HG03432 (cell line): ENCODE data around the gene ZYG11B.
"Not testable (repeated sequence)": the region's sequence is repeated elsewhere in the genome, so short reads cannot be mapped to it uniquely, and the experiment has no call there.

Experiments
- ATAC-seq: cut with Tn5 transposase; IDR thresholded peaks from one replicate; pipeline ENCODE4 v1.9.1; 2021; ENCODE audit warnings: mild to moderate bottlenecking, moderate library complexity; ENCODE audit not compliant: unreplicated experiment

Gene ZYG11B

DNA sequence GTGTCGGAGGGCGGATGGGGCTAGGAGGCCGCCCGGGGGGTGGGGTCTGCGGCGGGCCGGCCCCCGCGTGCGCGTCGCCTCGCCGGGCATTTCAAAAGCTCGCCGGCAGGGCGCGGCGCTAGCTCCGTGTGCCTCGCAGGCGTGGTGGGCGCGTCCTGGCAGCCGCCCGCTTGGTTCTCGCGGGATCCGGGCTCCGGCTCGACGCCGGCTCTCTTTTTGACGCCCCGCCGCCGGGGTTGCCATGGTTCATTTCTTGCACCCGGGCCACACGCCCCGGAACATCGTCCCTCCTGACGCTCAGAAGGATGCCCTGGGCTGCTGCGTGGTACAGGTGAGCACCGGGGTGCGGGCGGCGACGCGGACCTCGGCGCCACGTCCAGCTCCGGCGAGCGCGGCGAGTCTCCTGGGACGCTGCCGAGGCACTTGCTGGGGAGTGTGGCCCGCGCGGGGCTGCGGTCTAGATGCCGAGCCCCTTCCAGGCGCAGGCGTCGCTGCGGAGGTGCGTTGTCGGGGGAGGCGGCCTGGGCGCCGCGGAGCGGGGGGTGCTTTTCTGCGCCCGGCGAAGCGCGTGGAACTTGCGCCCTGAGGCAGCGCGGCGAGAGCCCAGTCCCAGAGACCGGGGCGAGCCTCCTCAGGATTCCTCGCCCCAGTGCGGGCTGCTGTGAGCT lies 116.5 kb downstream of the ZYG11B start, which contains the start of gene ZYG11A:
ZYG11A (plus strand) TSS at position 118 of the 668 bp plus-strand sequence; CDS start at position 242, 124 bp downstream.
- ATAC-seq = peak; percentile 95

DNA sequence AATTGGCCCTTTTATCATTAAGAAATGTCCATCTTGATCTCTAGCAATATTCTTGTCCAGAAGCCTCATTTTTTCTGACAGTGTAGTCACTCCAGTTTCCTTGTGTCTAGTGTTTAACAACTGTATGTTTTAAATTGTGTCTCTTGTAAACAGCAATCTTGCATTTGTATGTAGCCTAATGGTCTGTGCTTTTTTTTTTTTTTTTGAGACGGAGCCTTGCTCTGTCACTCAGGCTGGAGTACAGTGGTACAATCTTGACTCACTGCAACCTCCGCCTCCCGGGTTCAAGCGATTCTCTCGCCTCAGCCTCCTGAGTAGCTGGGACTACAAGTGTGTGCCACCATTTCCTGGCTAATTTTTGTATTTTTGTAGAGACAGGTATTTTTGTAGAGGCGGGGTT lies 118.9 kb downstream of the ZYG11B start:
- ATAC-seq = not testable (repeated sequence)

DNA sequence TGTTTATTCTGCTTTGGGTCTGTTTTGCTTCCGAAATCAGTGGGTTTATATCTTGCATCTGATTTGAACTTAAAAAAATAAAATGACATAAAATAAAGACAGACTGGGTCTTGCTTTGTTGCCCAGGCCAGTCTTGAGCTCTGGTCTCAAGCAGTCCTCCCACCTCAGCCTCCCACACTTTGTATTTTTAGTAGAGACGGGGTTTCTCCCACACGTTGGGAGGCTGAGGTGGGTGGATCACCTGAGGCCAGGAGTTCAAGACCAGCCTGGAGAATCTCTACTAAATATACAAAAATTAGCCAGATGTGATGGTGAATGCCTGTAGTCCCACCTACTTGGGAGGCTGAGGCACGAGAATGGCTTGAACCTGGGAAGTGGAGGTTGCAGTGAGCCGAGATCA lies 122.2 kb downstream of the ZYG11B start:
- ATAC-seq = no peak

DNA sequence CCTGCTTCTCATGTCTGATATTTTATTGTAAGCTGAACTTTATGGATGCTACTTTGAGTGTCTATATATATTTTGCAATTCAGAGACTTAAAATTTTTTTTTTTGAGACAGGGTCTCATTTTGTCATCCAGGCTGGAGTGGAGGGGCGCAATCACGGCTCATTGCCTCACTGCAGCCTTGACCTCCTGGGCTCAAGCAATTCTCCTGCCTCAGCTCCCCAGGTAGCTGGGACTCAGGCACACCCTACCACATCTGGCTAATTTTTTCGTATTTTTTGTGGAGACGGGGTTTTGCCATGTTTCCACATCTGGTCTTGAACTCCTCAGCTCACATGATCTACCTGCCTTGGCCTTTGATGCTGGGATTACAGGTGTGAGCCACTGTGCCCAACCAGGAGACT lies 124.7 kb downstream of the ZYG11B start:
- ATAC-seq = no peak

DNA sequence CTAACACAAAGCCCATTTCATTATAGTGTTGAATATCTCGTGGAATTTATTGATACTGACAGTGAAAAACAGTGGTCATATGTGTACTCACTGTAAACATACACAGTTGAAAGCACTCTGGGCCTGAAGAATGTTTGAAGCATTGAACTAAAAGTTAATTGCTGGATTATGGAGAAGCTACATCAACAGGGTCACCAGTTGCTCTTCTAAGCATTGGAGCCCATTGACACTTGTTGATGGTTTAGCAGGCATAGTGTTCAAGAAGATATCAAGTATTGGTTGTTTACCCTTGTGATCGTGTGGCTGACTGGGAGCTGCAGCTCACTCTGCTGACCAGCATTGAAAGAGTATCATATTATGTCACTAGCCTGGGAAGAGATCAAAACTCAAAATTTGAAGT lies 126.6 kb downstream of the ZYG11B start:
- ATAC-seq = no peak

DNA sequence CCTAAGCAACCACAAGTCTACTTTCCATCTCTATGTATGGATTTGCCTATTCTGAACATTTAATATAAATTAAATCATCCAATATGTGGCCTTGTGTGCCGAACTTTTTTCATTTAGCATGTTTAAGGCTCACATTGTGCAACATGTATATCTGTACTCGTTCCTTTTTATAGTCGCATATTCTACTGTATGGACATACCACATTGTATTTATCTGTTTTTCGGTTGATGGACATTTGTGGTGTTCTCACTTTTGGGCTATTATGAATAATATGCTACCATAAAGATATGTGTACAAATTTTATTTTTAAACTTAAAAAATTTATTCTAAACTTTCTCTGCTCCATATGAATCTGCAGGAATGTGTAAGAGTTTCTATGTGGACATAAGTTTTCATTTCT lies 129.3 kb downstream of the ZYG11B start:
- ATAC-seq = no peak

DNA sequence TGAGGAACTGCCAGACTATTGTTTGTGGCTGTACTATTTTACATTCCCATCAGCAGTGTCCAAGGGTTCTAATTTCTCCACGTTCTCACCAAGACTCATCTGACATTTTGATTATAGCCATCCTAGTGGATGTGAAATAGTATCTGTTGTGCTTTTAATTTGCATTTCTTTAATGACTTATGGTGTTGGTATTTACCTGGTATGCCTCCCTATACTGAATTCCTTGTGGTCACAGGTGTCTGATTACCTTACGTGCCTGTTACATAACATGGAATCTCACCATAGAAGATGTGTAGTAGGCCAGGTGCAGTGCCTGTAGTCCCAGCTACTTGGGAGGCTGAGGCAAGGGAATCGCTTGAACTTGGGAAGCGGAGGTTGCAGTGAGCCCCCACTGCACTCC lies 129.8 kb downstream of the ZYG11B start:
- no peak for ATAC-seq

DNA sequence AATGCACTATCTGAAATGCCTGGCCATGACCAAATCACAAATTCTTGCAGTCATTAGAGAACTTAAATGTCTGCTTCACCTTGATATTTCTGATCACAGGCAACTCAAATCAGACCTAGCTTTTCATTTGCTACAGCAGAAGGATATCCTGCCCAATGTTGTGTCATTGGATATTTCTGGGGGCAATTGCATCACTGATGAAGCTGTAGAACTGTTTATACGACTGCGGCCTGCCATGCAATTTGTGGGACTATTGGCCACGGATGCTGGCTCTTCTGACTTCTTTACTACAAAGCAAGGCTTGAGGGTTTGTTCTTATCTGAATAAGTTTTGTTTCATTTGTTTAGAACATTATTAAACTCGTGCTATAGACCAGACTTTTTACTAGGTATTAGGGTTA lies 131.2 kb downstream of the ZYG11B start:
- ATAC-seq = no peak

DNA sequence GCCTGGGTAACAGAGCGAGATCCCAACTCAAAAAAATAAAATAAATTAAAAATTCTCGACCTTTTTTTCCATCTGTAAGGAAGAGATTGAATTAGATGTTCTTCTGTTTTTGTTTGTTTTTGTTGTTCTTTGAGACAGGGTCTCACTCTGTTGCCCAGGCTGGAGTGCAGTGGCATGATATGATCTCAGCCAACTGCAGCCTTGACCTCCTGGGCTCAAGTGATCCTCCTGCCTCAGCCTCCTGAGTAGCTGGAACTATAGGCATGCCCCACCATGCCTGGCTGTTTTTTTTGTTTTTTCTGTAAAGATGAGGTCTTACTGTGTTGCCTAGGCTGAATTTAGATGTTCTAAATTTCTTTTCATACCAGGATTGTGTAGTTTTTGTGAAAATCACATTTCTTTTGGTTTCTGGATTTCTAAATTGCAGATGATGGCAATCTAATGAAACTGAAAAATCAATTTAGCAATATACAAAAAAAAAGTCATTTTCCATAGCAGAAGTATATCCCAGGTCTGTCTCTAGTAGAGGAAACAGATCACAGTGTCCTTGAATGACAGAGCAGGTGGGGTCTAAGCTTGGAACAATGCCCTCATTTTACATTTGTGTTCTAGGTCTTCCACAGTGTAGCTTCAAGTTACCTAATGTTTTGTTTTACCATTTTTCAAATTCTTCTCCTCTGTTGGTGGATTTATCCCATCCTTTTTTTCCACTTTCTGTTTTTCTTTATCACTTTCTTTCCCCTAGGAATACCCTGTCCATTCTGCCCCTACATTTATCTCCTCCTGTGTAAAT lies 136.6 kb downstream of the ZYG11B start:
- ATAC-seq = no peak

DNA sequence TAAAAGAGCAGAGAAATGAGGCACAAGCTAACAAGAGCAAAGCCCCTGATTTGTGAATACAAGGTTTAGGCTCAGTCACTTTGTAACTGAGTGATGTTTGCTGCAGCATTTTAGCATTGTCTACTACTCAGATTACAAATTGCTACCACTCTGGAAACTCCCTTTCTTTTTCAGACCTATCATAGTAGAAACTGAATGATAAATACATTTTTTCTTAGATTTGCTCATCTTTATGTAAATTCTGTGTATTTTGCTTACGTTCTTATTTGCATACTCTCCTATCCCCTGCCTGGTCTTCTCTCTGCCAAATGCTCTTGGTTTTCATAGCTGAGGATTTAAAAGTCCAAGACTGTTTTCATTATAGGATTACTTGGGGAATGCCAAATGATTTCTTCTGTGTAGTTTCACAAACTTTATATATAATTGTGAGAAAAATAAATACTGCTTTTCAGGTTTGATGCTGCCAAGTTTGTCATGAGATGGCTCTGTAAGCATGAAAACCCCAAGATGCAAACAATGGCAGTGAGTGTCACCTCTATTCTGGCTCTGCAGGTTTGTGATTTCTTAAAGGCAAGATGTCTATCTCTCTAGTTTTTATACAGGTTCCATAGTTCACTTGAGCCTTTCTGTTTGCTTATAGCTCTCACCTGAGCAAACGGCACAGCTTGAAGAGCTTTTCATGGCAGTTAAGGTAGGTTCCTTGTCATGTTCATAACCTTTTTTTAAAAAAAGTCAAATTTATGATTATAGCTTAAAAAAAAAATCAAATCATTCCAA lies 141.0 kb downstream of the ZYG11B start:
- peak; percentile 90 for ATAC-seq

DNA sequence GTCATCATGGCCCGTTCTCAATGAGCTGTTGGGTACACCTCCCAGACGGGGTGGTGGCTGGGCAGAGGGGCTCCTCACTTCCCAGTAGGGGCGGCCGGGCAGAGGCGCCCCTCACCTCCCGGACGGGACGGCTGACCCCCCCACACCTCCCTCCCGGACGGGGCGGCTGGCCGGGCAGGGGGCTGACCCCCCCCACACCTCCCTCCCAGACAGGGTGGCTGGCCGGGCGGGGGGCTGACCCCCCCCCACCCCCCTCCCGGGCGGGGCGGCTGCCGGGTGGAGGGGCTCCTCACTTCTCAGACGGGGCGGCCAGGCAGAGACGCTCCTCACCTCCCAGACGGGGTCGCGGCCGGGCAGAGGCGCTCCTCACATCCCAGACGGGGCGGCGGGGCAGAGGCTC lies 143.5 kb downstream of the ZYG11B start:
- not testable (repeated sequence) for ATAC-seq

DNA sequence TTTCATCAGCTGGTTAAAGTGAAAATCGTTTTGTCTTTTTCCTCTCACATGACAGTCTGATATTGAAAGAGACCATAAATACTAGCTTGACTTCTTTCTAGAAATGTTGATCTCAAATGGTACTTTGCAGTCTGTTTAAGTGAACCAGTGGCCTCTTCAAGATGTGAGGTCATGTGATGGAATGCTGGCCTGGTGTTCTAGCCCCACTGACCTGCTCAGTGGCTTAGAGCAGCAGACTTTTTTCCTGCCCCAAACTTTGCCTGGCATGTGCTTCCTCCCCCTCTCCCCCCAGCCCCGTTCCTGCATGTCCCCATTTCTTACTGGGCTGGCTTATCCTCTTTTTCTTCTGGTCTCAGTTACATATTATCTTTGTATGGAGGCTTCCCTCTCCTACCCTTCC lies 150.6 kb downstream of the ZYG11B start:
- no peak for ATAC-seq
